Measurements from ENCODE around the gene AP1B1.
"Not testable (repeated sequence)": the region's sequence is repeated elsewhere in the genome, so short reads cannot be mapped to it uniquely, and the experiment has no call there.

Gene AP1B1

GRCh38 chr22:29386708-29387107 lies 1.7 kb downstream of the AP1B1 start:
- DNase-seq (ENCODE audit: low read depth), result no peak

GRCh38 chr22:29385748-29386147 lies 2.6 kb downstream of the AP1B1 start:
- no peak for DNase-seq (ENCODE audit: low read depth)

GRCh38 chr22:29385151-29385704 lies 3.1 kb downstream of the AP1B1 start:
- no peak for DNase-seq (ENCODE audit: low read depth)

GRCh38 chr22:29383740-29384139 lies 4.6 kb downstream of the AP1B1 start:
- DNase-seq (ENCODE audit: low read depth), result no peak

GRCh38 chr22:29382580-29383302 lies 5.6 kb downstream of the AP1B1 start:
- no peak for DNase-seq (ENCODE audit: low read depth)

- DNase-seq (ENCODE audit: low read depth), result no peak
Measured at GRCh38 chr22:29380856-29381255, 7.5 kb downstream of the AP1B1 start.

GRCh38 chr22:29380032-29380781 lies 8.2 kb downstream of the AP1B1 start:
- DNase-seq (ENCODE audit: low read depth), result no peak

GRCh38 chr22:29379258-29379657 lies 9.1 kb downstream of the AP1B1 start:
- no peak for DNase-seq (ENCODE audit: low read depth)

- no peak for DNase-seq (ENCODE audit: low read depth)
Measured at GRCh38 chr22:29377979-29378378, 10.4 kb downstream of the AP1B1 start.

GRCh38 chr22:29376705-29377104 lies 11.7 kb downstream of the AP1B1 start:
- not testable (repeated sequence) for DNase-seq (ENCODE audit: low read depth)

GRCh38 chr22:29375398-29376076 lies 12.8 kb downstream of the AP1B1 start:
- no peak for DNase-seq (ENCODE audit: low read depth)

GRCh38 chr22:29374806-29375205 lies 13.6 kb downstream of the AP1B1 start:
- not testable (repeated sequence) for DNase-seq (ENCODE audit: low read depth)

- DNase-seq (ENCODE audit: low read depth), result no peak
Measured at GRCh38 chr22:29374401-29374800, 14.0 kb downstream of the AP1B1 start.

GRCh38 chr22:29370537-29370936 lies 17.8 kb downstream of the AP1B1 start:
- DNase-seq (ENCODE audit: low read depth), result no peak

GRCh38 chr22:29369460-29369859 lies 18.9 kb downstream of the AP1B1 start:
- no peak for DNase-seq (ENCODE audit: low read depth)

- no peak for DNase-seq (ENCODE audit: low read depth)
Measured at GRCh38 chr22:29359469-29359868, 28.9 kb downstream of the AP1B1 start.

GRCh38 chr22:29357193-29357890 lies 31.0 kb downstream of the AP1B1 start:
- DNase-seq (ENCODE audit: low read depth), result not testable (repeated sequence)

- no peak for DNase-seq (ENCODE audit: low read depth)
Measured at GRCh38 chr22:29353860-29354259, 34.5 kb downstream of the AP1B1 start.

- DNase-seq (ENCODE audit: low read depth), result no peak
Measured at GRCh38 chr22:29353286-29353685, 35.1 kb downstream of the AP1B1 start.

- DNase-seq (ENCODE audit: low read depth), result no peak
Measured at GRCh38 chr22:29352778-29353177, 35.6 kb downstream of the AP1B1 start.

GRCh38 chr22:29351891-29352290 lies 36.5 kb downstream of the AP1B1 start:
- no peak for DNase-seq (ENCODE audit: low read depth)

GRCh38 chr22:29351042-29351441 lies 37.3 kb downstream of the AP1B1 start:
- no peak for DNase-seq (ENCODE audit: low read depth)

All from stimulated activated CD8-positive, alpha-beta memory T cell treated with anti-CD3 and anti-CD28 coated beads, Interleukin-4, amount 100 ng/mL, for 24 hours (primary cell).